IMR-90 (cell line): ENCODE data around the gene DRAXIN.

Source experiments
- BHLHE40 ChIP-seq: fragments of 150-350 bp; IDR thresholded peaks from 2 replicates; pipeline ENCODE4 v1.6.1; 2016; ENCODE audit warnings: mild to moderate bottlenecking, low read depth, low read length
- CHD1 ChIP-seq: IDR thresholded peaks from 2 replicates; pipeline ENCODE4 v1.6.1; 2012; ENCODE audit warnings: low read depth, low read length, improper control_type of control experiment
- CTCF ChIP-seq: conservative IDR thresholded peaks from 2 replicates; pipeline ENCODE4 v1.5.1; 2012; ENCODE audit warnings: mild to moderate bottlenecking, low read depth, low read length, improper control_type of control experiment
- POLR2A ChIP-seq: IDR thresholded peaks from 2 replicates; pipeline ENCODE4 v1.6.1; 2012; ENCODE audit warnings: mild to moderate bottlenecking, low read depth, low read length
- RAD21 ChIP-seq: IDR thresholded peaks from 2 replicates; pipeline ENCODE4 v1.6.1; 2012; ENCODE audit warnings: low read length, improper control_type of control experiment
- RFX5 ChIP-seq: IDR thresholded peaks from 2 replicates; pipeline ENCODE4 v1.8.0; 2012; ENCODE audit warnings: low read depth, mild to moderate bottlenecking, low read length, moderate library complexity
- SMC3 ChIP-seq: fragments of 150-350 bp; IDR thresholded peaks from 2 replicates; pipeline ENCODE4 v1.6.1; 2016; ENCODE audit warnings: low read depth, mild to moderate bottlenecking, antibody characterized with exemption, low read length, moderate library complexity

DNA sequence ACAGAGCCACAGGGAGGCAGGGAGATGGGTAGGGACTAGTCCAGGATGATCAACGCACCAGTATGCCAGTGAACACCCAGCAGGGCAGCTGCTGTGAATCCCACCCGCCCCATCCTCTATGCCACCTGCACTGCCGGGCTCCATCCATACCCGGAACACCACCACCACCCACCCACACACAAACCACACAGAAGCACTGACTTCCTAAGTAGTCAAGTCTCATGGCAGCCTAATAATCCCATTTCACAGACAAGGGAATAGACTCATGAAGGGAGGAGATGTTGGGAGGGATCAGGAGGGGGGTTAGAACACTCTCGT is 6.3 kb downstream of the DRAXIN start:
- no peak for TF ChIP-seq CTCF
- no peak for TF ChIP-seq BHLHE40
- TF ChIP-seq RFX5, result no peak
- TF ChIP-seq POLR2A, result no peak
- TF ChIP-seq SMC3, result no peak
- TF ChIP-seq CHD1, result no peak
- no peak for TF ChIP-seq RAD21
